ENCODE measurements around the gene MRPL46.
"Not testable (repeated sequence)": the region's sequence is repeated elsewhere in the genome, so short reads cannot be mapped to it uniquely, and the experiment has no call there.

MRPL46 gene

DNA sequence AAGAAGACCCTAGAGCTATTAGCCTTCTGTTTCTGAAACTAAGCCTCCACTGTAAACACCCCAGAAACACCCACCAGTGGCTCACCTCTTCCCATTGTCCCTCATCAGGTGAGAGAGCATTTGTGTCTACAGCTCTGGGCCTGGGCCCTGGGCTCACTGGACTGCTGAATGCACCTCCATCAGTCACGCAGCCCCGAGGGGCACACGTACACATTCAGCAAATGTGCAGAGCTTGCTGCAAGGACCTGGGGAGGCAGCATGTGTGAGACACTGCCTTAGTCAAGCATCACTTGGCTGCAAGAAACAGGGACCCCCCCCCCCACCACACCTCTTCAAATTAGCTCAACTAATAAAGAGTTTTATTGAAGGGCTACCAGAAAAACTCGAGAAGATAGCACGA, 29.0 kb downstream of the MRPL46 start:
- Histone ChIP-seq H3K36me3 (replicated peaks) (no peaks in the 10 kb centered on the region), H3K4me3 (ENCODE audit: low read depth, low read length) (no peak overlapping the region), H3K27ac (no peak overlapping the region), H3K27me3 (replicated peaks) (no peaks in the 10 kb centered on the region)
- no peak for DNase-seq
- in situ Hi-C loops (cut with HindIII; ENCODE audit: low pct_ligation_motif_present, low sequenced_read_pairs): no loop called here
- TF ChIP-seq, protein P1, sequence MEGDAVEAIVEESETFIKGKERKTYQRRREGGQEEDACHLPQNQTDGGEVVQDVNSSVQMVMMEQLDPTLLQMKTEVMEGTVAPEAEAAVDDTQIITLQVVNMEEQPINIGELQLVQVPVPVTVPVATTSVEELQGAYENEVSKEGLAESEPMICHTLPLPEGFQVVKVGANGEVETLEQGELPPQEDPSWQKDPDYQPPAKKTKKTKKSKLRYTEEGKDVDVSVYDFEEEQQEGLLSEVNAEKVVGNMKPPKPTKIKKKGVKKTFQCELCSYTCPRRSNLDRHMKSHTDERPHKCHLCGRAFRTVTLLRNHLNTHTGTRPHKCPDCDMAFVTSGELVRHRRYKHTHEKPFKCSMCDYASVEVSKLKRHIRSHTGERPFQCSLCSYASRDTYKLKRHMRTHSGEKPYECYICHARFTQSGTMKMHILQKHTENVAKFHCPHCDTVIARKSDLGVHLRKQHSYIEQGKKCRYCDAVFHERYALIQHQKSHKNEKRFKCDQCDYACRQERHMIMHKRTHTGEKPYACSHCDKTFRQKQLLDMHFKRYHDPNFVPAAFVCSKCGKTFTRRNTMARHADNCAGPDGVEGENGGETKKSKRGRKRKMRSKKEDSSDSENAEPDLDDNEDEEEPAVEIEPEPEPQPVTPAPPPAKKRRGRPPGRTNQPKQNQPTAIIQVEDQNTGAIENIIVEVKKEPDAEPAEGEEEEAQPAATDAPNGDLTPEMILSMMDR (IDR thresholded peaks at IDR 0.05; ENCODE audit: low read depth, low read length, missing control alignments): no peak

DNA sequence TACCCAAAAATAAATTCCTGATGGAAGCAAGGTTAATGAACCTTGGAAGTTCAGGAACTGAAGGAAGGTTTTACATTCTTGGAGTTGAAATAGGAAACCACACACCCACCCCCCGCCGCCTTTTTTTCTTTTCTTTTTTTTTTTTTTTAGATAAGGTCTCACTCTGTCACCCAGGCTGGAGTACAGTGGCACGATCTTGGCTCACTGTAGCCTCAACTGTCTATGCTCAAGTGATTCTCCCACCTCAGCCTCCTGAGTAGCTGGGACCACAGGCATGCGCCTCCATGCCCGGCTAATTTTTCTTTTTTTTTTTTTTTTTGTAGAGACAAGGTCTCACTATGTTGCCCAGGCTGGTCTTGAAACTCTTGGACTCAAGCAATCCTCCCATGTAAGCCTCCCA, 33.1 kb downstream of the MRPL46 start:
- H3K27ac ChIP-seq; H3K27me3 ChIP-seq (replicated peaks); H3K36me3 ChIP-seq (replicated peaks); in situ Hi-C loops (cut with HindIII; ENCODE audit: low pct_ligation_motif_present, low sequenced_read_pairs); DNase-seq; H3K4me3 ChIP-seq (ENCODE audit: low read depth, low read length): not testable (repeated sequence)

DNA sequence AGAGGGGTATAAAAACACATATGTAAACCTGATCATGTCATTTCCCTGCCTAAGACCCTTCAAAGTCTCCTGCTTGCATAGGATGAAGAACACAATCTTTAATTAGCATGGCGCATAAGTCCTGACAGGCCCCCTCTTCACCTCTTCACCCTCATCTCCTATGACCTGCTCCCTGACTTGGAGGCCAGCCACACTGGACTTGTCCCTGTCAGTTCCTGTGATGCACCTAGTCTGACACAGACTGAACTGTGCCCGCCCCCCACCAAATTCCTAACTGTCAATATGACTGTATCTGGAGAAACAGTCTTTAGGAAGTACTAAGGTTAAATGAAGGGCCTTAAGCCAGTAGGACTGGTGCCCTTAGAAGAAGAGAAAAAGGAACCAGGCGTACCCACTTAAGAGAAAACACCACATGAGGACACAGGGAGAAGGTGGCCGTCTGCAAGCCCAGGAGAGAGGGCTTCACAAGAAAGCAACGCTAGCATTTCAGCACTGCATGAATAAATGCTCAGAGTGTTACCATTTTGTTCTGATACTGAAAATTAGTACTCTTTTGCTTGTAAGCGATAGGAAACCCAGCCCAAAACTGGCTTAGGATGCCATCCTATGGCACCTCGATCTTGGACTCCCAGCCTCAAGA, 34.0 kb downstream of the MRPL46 start:
- H3K36me3 ChIP-seq (replicated peaks): no peaks in the 10 kb centered on the region
- no peak for DNase-seq
- in situ Hi-C loops (cut with HindIII; ENCODE audit: low pct_ligation_motif_present, low sequenced_read_pairs): no loop called here
- no peak overlapping the region for H3K27ac ChIP-seq
- H3K4me3 ChIP-seq (ENCODE audit: low read depth, low read length): no peak overlapping the region
- no peaks in the 10 kb centered on the region for H3K27me3 ChIP-seq (replicated peaks)
- TF ChIP-seq, protein P1 (IDR thresholded peaks at IDR 0.05; ENCODE audit: low read depth, low read length, missing control alignments): no peak

DNA sequence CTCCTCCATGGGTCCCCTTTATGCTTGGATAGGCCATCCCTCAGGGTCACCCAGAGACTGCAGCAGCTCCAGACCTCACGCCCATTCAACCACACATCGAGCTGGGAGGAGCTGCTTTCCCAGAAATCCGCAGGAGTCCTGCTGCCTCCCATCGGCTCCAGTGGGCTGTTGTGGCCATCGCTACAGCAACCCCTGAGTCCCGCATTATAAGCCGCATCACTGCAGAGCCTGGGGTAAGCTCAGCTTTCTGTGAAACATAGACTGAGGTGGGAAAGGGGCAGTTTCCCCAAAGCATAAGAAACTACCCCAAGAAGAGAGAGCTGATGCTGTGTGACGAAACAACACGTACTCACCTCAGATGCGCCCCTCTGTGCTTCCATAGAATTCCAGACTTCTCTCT, 35.7 kb downstream of the MRPL46 start:
- no peak overlapping the region for H3K27ac ChIP-seq
- H3K4me3 ChIP-seq (ENCODE audit: low read depth, low read length): no peak overlapping the region
- in situ Hi-C loops (cut with HindIII; ENCODE audit: low pct_ligation_motif_present, low sequenced_read_pairs): no loop called here
- DNase-seq: no peak
- H3K27me3 ChIP-seq (replicated peaks): no peaks in the 10 kb centered on the region
- TF ChIP-seq, protein P1 (IDR thresholded peaks at IDR 0.05; ENCODE audit: low read depth, low read length, missing control alignments): no peak
- no peaks in the 10 kb centered on the region for H3K36me3 ChIP-seq (replicated peaks)

DNA sequence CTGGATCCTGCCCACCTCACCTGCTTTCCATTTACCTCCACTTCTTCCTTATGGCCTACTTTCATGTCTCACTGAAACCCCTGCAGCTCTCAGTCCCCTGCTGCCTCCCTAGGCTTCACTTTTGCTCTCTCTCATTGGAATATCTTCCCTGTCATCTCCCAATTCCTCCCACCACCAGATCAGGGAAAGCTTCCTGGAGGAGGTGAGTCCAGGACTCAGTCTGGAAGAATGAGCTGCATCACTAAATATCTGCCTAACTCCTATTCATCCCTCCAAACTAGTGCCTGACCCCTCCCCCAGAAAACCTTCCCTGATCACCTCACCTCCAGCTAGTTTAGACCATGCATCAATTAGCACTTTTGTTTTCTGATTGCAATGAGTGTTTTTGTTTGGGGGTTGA, 37.1 kb downstream of the MRPL46 start:
- no peak overlapping the region for H3K27ac ChIP-seq
- in situ Hi-C loops (cut with HindIII; ENCODE audit: low pct_ligation_motif_present, low sequenced_read_pairs): no loop called here
- no peaks in the 10 kb centered on the region for H3K27me3 ChIP-seq (replicated peaks)
- H3K36me3 ChIP-seq (replicated peaks): no peaks in the 10 kb centered on the region
- no peak for DNase-seq
- TF ChIP-seq, protein P1 (IDR thresholded peaks at IDR 0.05; ENCODE audit: low read depth, low read length, missing control alignments): no peak
- H3K4me3 ChIP-seq (ENCODE audit: low read depth, low read length): no peak overlapping the region

DNA sequence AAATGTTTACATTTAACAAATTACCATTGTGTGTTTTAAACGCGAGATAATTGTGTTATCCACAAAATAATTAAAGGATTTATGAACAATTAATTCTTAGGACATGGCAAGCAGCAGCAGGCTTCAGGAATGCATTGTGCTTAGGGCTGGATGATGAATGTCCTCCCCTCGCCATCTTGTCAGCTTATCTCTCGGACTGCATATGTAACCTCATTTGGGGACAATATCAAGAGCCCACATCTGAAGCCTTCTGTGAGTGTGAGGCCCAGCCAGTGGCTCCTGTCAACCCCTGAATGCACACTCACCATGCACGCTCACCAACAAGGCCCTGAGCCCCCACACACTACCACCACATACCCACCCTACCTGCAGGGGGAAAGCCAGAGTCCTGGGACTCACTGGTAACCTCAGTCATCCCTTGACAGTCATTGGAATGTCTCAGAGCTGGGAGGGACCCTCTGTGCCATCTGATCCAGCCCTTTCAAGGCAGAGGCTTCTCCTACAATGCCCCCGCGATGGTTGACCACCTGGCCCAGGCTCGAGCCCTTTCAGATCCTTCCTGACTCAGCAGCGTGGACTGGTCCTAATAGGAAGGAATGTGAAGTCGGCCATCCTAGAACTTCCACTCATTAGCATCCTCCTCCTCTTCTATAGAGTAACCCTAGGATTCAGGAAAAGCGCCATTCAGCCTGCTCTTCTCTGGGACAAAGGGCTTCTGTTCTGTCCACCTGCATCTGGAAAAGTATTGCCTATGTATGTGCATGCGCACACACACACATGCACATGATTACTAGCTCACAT, 38.2 kb downstream of the MRPL46 start:
- Histone ChIP-seq H3K36me3 (replicated peaks) (no peaks in the 10 kb centered on the region), H3K27ac (no peak overlapping the region), H3K4me3 (ENCODE audit: low read depth, low read length) (no peak overlapping the region), H3K27me3 (replicated peaks) (no peaks in the 10 kb centered on the region)
- TF ChIP-seq, protein P1 (IDR thresholded peaks at IDR 0.05; ENCODE audit: low read depth, low read length, missing control alignments): no peak
- DNase-seq: no peak
- in situ Hi-C loops (cut with HindIII; ENCODE audit: low pct_ligation_motif_present, low sequenced_read_pairs): no loop called here
